Esophagus muscularis mucosa (tissue), 4 donors: ENCODE data around the gene PTCHD4. TPM values are rescaled to one million over a fixed set of nuclear protein-coding genes. Genes with fewer than 3 reads are reported as not detected.
"Not testable (repeated sequence)": the region's sequence is repeated elsewhere in the genome, so short reads cannot be mapped to it uniquely, and the experiment has no call there.

Experiments
- DNase-seq: peaks from one replicate; pipeline ENCODE4 v3.0.0-alpha.2; 2017; ENCODE audit errors: extremely low spot score
- H3K27ac ChIP-seq, 4 donors: fragments of 200-600 bp; sonication (generic); replicated peaks in 1 of 4; 1 replicate in 3 of 4; 2 replicates in 1 of 4; pipeline ENCODE4 v1.5.1; 2016 to 2019; ENCODE audit warnings: mild to moderate bottlenecking in 1 of 4
- H3K27me3 ChIP-seq, 4 donors: fragments of 200-600 bp; sonication (generic); one replicate each; pipeline versions ENCODE4 v1.5.1 to v1.6.0; 2016 to 2019
- H3K36me3 ChIP-seq, 4 donors: fragments of 200-600 bp; sonication (generic); one replicate each; pipeline ENCODE4 v1.5.1; 2016 to 2019
- H3K4me1 ChIP-seq, 4 donors: fragments of 200-600 bp; sonication (generic); one replicate each; pipeline ENCODE4 v1.5.1; 2016 to 2019
- H3K4me3 ChIP-seq, 4 donors: fragments of 200-600 bp; sonication (generic); 1 replicate in 2 of 4; 2 replicates in 2 of 4; pipeline ENCODE4 v1.5.1; 2016 to 2019; ENCODE audit warnings: mild to moderate bottlenecking in 4 of 4, moderate library complexity in 1 of 4
- H3K9me3 ChIP-seq, 4 donors: fragments of 200-600 bp; sonication (generic); 1 replicate in 3 of 4; 2 replicates in 1 of 4; pipeline ENCODE4 v1.5.1; 2016 to 2019
- CTCF ChIP-seq, 3 experiments: fragments of 200-600 bp in 2 of 3; fragments of 450-650 bp in 1 of 3; sonication (generic) in 2 of 3; IDR thresholded peaks; one replicate each; pipeline ENCODE4 v1.5.1; 2017 to 2019; ENCODE audit warnings: antibody characterized with exemption in 3 of 3, mild to moderate bottlenecking in 2 of 3, moderate library complexity in 1 of 3
- EP300 ChIP-seq: sonication (generic); formaldehyde crosslinking; IDR thresholded peaks from one replicate; pipeline ENCODE4 v1.6.1; 2017; ENCODE audit warnings: antibody characterized with exemption
- POLR2A ChIP-seq: fragments of 450-650 bp; IDR thresholded peaks from one replicate; pipeline ENCODE4 v1.6.1; 2017; ENCODE audit warnings: antibody characterized with exemption, moderate library complexity, mild to moderate bottlenecking, low read depth
- POLR2AphosphoS5 ChIP-seq, 2 donors: sonication (generic); formaldehyde crosslinking; IDR thresholded peaks; one replicate each; pipeline ENCODE4 v1.6.1; 2017; ENCODE audit warnings: antibody characterized with exemption in 2 of 2
- WGBS: methylation state at CpG from one replicate; pipeline ENCODE4 v1.1.5; 2018; 5-methylcytosine and 5-hydroxymethylcytosine counted together
- intact Hi-C: fragments of 100-400 bp; cut with DNase I; formaldehyde crosslinking; loops from one replicate; pipeline ENCODE4 v1.15.1; 2023
- total RNA-seq, 4 donors: library from RNA; depleted of rRNA; stranded (reverse); fragments of >200 nt; gene quantifications; one replicate each; pipeline versions ENCODE4 v1.1.0 to v1.2.1, GENCODE V29; 2016

The PTCHD4 gene
- total RNA-seq, 4 donors from 2014 or later: 0.83 to 2.7 (median 1.5) TPM

GRCh38 chr6:48134246-48134645 is 23.2 kb upstream of the PTCHD4 start:
- no peak for DNase-seq
- no peaks in the 10 kb centered on the region for H3K9me3 ChIP-seq
- TF ChIP-seq CTCF (IDR thresholded peaks at IDR 0.05) (no peak), POLR2AphosphoS5 (IDR thresholded peaks at IDR 0.05) (no peak), EP300 (no peak), POLR2A (no peak)
- H3K27me3 ChIP-seq: no peaks in the 10 kb centered on the region
- H3K27ac ChIP-seq: no peak overlapping the region
- intact Hi-C loops: no loop called here
- 53% methylated on average over 2 of the region's 2 CpGs for WGBS
- no peaks in the 10 kb centered on the region for H3K36me3 ChIP-seq
- H3K4me1 ChIP-seq: no peaks in the 10 kb centered on the region
- H3K4me3 ChIP-seq: no peak overlapping the region

GRCh38 chr6:48123601-48124000 is 12.6 kb upstream of the PTCHD4 start:
- intact Hi-C loops: no loop called here

DNA sequence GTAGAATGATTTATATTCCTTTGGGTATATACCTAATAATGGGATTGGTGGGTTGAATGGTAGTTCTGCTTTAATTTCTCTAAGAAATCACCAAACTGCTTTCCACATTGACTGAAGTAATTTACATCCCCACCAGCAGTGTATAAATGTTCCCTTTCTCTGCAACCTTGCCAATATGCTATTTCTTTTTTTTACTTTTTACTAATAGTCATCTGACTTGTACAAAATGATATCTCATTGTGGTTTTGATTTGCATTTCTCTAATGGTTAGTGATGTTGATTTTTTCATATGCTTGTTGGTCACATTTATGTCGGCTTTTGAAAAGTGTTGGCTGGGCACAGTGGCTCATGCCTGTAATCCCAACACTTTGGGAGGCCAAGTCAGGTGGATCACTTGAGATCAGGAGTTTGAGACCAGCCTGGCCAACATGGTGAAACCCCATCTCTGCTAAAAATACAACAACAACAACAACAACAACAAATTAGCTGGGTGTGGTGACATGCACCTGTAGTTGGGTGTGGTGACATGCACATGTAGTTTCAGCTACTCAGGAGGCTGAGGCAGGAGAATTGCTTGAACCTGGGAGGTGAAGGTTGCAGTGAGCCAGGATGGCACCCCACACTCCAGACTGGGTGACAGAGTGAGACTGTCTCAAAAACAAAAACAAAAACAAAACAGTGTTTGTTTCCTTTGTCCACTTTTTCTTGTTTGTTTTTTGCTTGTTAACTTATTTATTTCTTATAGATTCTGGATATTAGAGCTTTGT is 11.2 kb upstream of the PTCHD4 start:
- H3K4me1 ChIP-seq, H3K9me3 ChIP-seq, H3K27ac ChIP-seq, DNase-seq, H3K36me3 ChIP-seq, intact Hi-C loops, H3K4me3 ChIP-seq, H3K27me3 ChIP-seq: not testable (repeated sequence)
- 91% methylated on average over 1 of the region's 1 CpG for WGBS

More at GRCh38 chr6:48123601-48124000, 12.6 kb upstream of the PTCHD4 start:
- TF ChIP-seq POLR2A: no peak
- H3K36me3 ChIP-seq: no peaks in the 10 kb centered on the region
- no peak overlapping the region for H3K4me3 ChIP-seq
- H3K27ac ChIP-seq: no peak overlapping the region
- no peak for DNase-seq
- no peaks in the 10 kb centered on the region for H3K9me3 ChIP-seq
- no peaks in the 10 kb centered on the region for H3K4me1 ChIP-seq
- 62% methylated on average over 4 of the region's 4 CpGs for WGBS
- H3K27me3 ChIP-seq: no peaks in the 10 kb centered on the region

- Histone ChIP-seq H3K27me3 (no peaks in the 10 kb centered on the region), H3K27ac (no peak overlapping the region), H3K36me3 (no peaks in the 10 kb centered on the region), H3K4me3 (no peak overlapping the region), H3K9me3 (no peaks in the 10 kb centered on the region), H3K4me1 (no peaks in the 10 kb centered on the region)
- no peak for TF ChIP-seq EP300
- TF ChIP-seq CTCF (IDR thresholded peaks at IDR 0.05): no peak
- no peak for TF ChIP-seq POLR2AphosphoS5 (IDR thresholded peaks at IDR 0.05)
- no peak for TF ChIP-seq POLR2A
- 93% methylated on average over 2 of the region's 3 CpGs for WGBS
- DNase-seq: no peak
- intact Hi-C loops: no loop called here
Measured at GRCh38 chr6:48116699-48117645, 6.0 kb upstream of the PTCHD4 start.

DNA sequence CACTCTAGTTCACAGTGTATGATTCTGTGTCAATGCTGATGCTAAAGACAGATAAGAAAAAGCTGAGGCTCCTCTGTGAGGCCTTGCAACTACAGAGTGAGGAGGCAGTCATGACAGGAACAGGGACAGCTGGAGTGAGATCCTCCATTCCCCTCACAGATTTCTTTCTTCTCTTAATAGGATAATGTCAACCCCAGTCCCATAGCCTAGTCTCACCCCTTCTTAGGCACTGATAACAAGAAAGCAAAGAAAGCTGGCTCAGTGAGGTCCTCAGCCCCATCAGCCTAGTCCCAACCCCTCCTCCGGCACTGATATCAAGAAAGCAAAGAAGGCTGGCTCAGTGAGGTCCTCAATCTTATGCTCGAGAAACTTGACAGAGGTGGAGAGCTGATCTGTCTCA is 2.1 kb upstream of the PTCHD4 start:
- intact Hi-C loops: no loop called here
- Histone ChIP-seq H3K36me3 (no peaks in the 10 kb centered on the region), H3K4me1 (no peaks in the 10 kb centered on the region), H3K9me3 (no peaks in the 10 kb centered on the region), H3K4me3 (no peak overlapping the region), H3K27ac (no peak overlapping the region), H3K27me3 (no peaks in the 10 kb centered on the region)
- WGBS: 86% methylated on average over 2 of the region's 2 CpGs
- DNase-seq: no peak
- no peak for TF ChIP-seq POLR2AphosphoS5 (IDR thresholded peaks at IDR 0.05)
- no peak for TF ChIP-seq POLR2A
- no peak for TF ChIP-seq EP300
- no peak for TF ChIP-seq CTCF (IDR thresholded peaks at IDR 0.05)
